SK-N-SH treated with all-trans-retinoic acid at 6 μM for 48 hours (cell line): ENCODE measurements around the gene LINGO3.

Experiments
- ARNTL ChIP-seq: fragments of 450-650 bp; formaldehyde crosslinking; IDR thresholded peaks from 2 replicates; pipeline ENCODE4 v1.5.0; 2020; ENCODE audit warnings: low read depth, mild to moderate bottlenecking, moderate library complexity, borderline replicate concordance
- ISL1 ChIP-seq: fragments of 250-450 bp; sonication (Bioruptor Pico); IDR thresholded peaks from 2 replicates; pipeline ENCODE4 v2.1.2; 2022; ENCODE audit warnings: mild to moderate bottlenecking, moderate library complexity
- RARB ChIP-seq: fragments of 250-450 bp; sonication (Bioruptor Pico); IDR thresholded peaks from 2 replicates; pipeline ENCODE4 v1.8.0; 2021; ENCODE audit warnings: mild to moderate bottlenecking, moderate library complexity
- SNAI2 ChIP-seq: fragments of 250-450 bp; sonication (Bioruptor Pico); IDR thresholded peaks from 2 replicates; pipeline ENCODE4 v1.5.0; 2020; ENCODE audit warnings: mild to moderate bottlenecking, moderate library complexity
- TOX ChIP-seq: fragments of 250-450 bp; sonication (Bioruptor Pico); IDR thresholded peaks from 2 replicates; pipeline ENCODE4 v1.8.0; 2021; ENCODE audit warnings: mild to moderate bottlenecking, moderate library complexity, borderline replicate concordance
- ZC3H10 ChIP-seq: fragments of 250-450 bp; sonication (Bioruptor Pico); IDR thresholded peaks from 2 replicates; pipeline ENCODE4 v1.5.1; 2021; ENCODE audit warnings: mild to moderate bottlenecking, moderate library complexity
- ZFP3 ChIP-seq: fragments of 250-450 bp; sonication (Bioruptor Pico); IDR thresholded peaks from 2 replicates; pipeline ENCODE4 v1.5.0; 2020; ENCODE audit warnings: mild to moderate bottlenecking, moderate library complexity
- ZFP30 ChIP-seq: fragments of 450-650 bp; formaldehyde crosslinking; IDR thresholded peaks from 2 replicates; pipeline ENCODE4 v1.5.0; 2022; ENCODE audit warnings: mild to moderate bottlenecking, moderate library complexity
- ZNF70 ChIP-seq: fragments of 450-650 bp; formaldehyde crosslinking; IDR thresholded peaks from 2 replicates; pipeline ENCODE4 v1.5.0; 2020; ENCODE audit warnings: mild to moderate bottlenecking, moderate library complexity
- ZNF8 ChIP-seq: fragments of 450-650 bp; formaldehyde crosslinking; IDR thresholded peaks from 2 replicates; pipeline ENCODE4 v1.5.0; 2020; ENCODE audit warnings: mild to moderate bottlenecking, moderate library complexity
- TF ChIP-seq, protein P1 (sequence below): fragments of 250-450 bp; sonication (Bioruptor Pico); IDR thresholded peaks from 2 replicates; pipeline ENCODE4 v1.8.0; 2020; ENCODE audit warnings: mild to moderate bottlenecking, moderate library complexity, borderline replicate concordance
- TF ChIP-seq, protein P2 (sequence below): fragments of 250-450 bp; sonication (Bioruptor Pico); IDR thresholded peaks from 2 replicates; pipeline ENCODE4 v1.5.1; 2020; ENCODE audit warnings: low read depth, mild to moderate bottlenecking, moderate library complexity
- TF ChIP-seq, protein P3 (sequence below): fragments of 250-450 bp; sonication (Bioruptor Pico); IDR thresholded peaks from 2 replicates; pipeline ENCODE4 v1.5.0; 2020; ENCODE audit warnings: mild to moderate bottlenecking, moderate library complexity

DNA sequence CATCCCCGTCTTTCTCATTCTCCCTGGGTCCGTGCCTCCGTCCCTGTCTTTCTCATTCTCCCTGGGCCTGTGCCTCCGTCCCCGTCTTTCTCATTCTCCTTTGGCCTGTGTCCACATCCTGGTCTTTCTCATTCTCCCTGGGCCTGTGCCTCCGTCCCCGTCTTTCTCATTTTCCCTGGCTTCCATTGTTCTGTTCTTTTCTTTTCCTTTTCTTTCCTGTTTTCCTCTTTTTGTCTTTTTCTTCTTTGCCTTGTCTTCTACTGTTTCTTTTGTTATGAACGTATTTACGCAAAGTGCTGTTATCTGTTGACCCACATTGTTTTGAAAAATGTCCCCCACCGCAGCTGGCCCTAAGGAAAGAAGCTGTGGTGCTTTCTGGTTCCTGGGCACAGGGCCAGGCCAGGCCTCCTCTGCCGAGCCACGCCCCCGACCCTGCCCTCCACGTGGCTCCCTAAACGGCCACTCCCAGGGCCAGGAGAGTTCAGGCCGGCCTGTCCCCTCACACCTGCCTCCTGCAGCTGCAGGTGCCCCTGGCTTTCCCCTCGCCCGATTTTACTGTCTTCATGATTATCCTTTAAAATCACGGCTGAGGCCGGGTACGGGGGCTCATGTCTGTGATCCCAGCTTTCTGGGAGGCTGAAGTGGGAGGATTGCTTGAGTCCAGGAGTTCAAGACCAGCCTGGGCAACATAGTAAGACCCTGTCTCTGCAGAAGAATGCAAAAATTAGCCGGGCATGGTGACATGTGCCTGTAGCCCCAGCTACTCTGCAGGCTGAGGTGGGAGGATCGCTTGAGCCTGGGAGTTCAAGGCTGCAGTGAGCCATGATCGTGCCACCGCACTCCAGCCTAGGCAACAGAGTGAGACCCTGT is 38.1 kb upstream of the LINGO3 start:
- TF ChIP-seq, protein P1, sequence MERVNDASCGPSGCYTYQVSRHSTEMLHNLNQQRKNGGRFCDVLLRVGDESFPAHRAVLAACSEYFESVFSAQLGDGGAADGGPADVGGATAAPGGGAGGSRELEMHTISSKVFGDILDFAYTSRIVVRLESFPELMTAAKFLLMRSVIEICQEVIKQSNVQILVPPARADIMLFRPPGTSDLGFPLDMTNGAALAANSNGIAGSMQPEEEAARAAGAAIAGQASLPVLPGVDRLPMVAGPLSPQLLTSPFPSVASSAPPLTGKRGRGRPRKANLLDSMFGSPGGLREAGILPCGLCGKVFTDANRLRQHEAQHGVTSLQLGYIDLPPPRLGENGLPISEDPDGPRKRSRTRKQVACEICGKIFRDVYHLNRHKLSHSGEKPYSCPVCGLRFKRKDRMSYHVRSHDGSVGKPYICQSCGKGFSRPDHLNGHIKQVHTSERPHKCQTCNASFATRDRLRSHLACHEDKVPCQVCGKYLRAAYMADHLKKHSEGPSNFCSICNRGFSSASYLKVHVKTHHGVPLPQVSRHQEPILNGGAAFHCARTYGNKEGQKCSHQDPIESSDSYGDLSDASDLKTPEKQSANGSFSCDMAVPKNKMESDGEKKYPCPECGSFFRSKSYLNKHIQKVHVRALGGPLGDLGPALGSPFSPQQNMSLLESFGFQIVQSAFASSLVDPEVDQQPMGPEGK (CRISPR knock-in tag): no peak
- TF ChIP-seq ZFP30 (CRISPR knock-in tag) (no peak), ARNTL (CRISPR knock-in tag) (no peak), TOX (no peak), SNAI2 (no peak), ZNF70 (CRISPR knock-in tag) (no peak), ZFP3 (CRISPR knock-in tag) (no peak), RARB (CRISPR knock-in tag) (no peak), ISL1 (CRISPR knock-in tag) (no peak), ZNF8 (no peak), ZC3H10 (CRISPR knock-in tag) (no peak)
- TF ChIP-seq, protein P2, sequence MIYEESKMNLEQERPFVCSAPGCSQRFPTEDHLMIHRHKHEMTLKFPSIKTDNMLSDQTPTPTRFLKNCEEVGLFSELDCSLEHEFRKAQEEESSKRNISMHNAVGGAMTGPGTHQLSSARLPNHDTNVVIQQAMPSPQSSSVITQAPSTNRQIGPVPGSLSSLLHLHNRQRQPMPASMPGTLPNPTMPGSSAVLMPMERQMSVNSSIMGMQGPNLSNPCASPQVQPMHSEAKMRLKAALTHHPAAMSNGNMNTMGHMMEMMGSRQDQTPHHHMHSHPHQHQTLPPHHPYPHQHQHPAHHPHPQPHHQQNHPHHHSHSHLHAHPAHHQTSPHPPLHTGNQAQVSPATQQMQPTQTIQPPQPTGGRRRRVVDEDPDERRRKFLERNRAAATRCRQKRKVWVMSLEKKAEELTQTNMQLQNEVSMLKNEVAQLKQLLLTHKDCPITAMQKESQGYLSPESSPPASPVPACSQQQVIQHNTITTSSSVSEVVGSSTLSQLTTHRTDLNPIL: no peak
- TF ChIP-seq, protein P3, sequence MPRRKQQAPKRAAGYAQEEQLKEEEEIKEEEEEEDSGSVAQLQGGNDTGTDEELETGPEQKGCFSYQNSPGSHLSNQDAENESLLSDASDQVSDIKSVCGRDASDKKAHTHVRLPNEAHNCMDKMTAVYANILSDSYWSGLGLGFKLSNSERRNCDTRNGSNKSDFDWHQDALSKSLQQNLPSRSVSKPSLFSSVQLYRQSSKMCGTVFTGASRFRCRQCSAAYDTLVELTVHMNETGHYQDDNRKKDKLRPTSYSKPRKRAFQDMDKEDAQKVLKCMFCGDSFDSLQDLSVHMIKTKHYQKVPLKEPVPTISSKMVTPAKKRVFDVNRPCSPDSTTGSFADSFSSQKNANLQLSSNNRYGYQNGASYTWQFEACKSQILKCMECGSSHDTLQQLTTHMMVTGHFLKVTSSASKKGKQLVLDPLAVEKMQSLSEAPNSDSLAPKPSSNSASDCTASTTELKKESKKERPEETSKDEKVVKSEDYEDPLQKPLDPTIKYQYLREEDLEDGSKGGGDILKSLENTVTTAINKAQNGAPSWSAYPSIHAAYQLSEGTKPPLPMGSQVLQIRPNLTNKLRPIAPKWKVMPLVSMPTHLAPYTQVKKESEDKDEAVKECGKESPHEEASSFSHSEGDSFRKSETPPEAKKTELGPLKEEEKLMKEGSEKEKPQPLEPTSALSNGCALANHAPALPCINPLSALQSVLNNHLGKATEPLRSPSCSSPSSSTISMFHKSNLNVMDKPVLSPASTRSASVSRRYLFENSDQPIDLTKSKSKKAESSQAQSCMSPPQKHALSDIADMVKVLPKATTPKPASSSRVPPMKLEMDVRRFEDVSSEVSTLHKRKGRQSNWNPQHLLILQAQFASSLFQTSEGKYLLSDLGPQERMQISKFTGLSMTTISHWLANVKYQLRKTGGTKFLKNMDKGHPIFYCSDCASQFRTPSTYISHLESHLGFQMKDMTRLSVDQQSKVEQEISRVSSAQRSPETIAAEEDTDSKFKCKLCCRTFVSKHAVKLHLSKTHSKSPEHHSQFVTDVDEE (CRISPR knock-in tag): no peak
